Smooth muscle cell (in vitro differentiated cells): Measurements from ENCODE around the gene RPL27A. TPM values are rescaled to one million over a fixed set of nuclear protein-coding genes. Genes with fewer than 3 reads are reported as not detected.

Experiments used
- DNase-seq: peaks from one replicate; lab custom pipeline; 2025; ENCODE audit not compliant: unreplicated experiment; lab: John Stamatoyannopoulos, UW
- H2AFZ ChIP-seq: fragments of 200-600 bp; sonication (generic); 2 replicates; pipeline ENCODE4 v1.6.0; 2016; ENCODE audit warnings: antibody characterized with exemption, low read depth, mild to moderate bottlenecking
- H3F3A ChIP-seq: fragments of 200-600 bp; sonication (generic); 2 replicates; pipeline ENCODE4 v1.6.0; 2017; ENCODE audit warnings: antibody characterized with exemption, low read depth
- H3K27ac ChIP-seq: fragments of 200-600 bp; sonication (generic); 2 replicates; pipeline ENCODE4 v1.5.1; 2016; ENCODE audit warnings: low read depth, mild to moderate bottlenecking
- H3K27me3 ChIP-seq: fragments of 200-600 bp; sonication (generic); 2 replicates; pipeline ENCODE4 v1.6.1; 2016; ENCODE audit warnings: low read depth, mild to moderate bottlenecking
- H3K36me3 ChIP-seq: fragments of 200-600 bp; sonication (generic); 2 replicates; pipeline ENCODE4 v1.5.1; 2016; ENCODE audit warnings: low read depth
- H3K4me1 ChIP-seq: fragments of 200-600 bp; sonication (generic); 2 replicates; pipeline ENCODE4 v1.5.1; 2016; ENCODE audit warnings: low read depth
- H3K4me2 ChIP-seq: fragments of 200-600 bp; sonication (generic); 2 replicates; pipeline ENCODE4 v1.6.0; 2016; ENCODE audit warnings: mild to moderate bottlenecking
- H3K4me3 ChIP-seq: fragments of 200-600 bp; sonication (generic); 2 replicates; pipeline ENCODE4 v1.5.1; 2016; ENCODE audit warnings: mild to moderate bottlenecking
- H3K79me2 ChIP-seq: fragments of 200-600 bp; sonication (generic); 2 replicates; pipeline ENCODE4 v1.6.0; 2016; ENCODE audit warnings: low read depth, mild to moderate bottlenecking
- H3K9ac ChIP-seq: fragments of 200-600 bp; sonication (generic); 2 replicates; pipeline ENCODE4 v1.6.0; 2016; ENCODE audit warnings: low read depth
- H3K9me3 ChIP-seq: fragments of 200-600 bp; sonication (generic); replicated peaks from 2 replicates; pipeline ENCODE4 v1.5.1; 2016; ENCODE audit warnings: low read depth
- H4K20me1 ChIP-seq: fragments of 200-600 bp; sonication (generic); 2 replicates; pipeline ENCODE4 v1.6.0; 2016; ENCODE audit warnings: low read depth
- CTCF ChIP-seq: fragments of 200-600 bp; sonication (generic); IDR thresholded peaks from 2 replicates; pipeline ENCODE4 v1.5.1; 2017; ENCODE audit warnings: borderline replicate concordance, mild to moderate bottlenecking, antibody characterized with exemption; ENCODE audit not compliant: insufficient read depth, poor library complexity, severe bottlenecking
- WGBS: methylation state at CpG from one replicate; pipeline ENCODE4 v1.1.7; 2016; ENCODE audit warnings: low lambda C conversion rate; 5-methylcytosine and 5-hydroxymethylcytosine counted together
- polyA plus RNA-seq: library from polyadenylated mRNA; unstranded; fragments of >200 nt; fragmentation: Nextera tagmentation; extraction: Ambion mirVana; gene quantifications from 2 replicates; pipeline ENCODE4 v1.2.1, GENCODE V29; 2016
- total RNA-seq: library from RNA; depleted of rRNA; stranded (reverse); fragments of >200 nt; gene quantifications from 2 replicates; pipeline ENCODE4 v1.2.3, GENCODE V29; 2014

RPL27A gene
- total and polyA plus RNA-seq, 2 experiments from 2014 or later: 817 to 1,140 TPM

GRCh38 chr11:8732324-8732670 is 49.7 kb downstream of the RPL27A start:
- H3K36me3 ChIP-seq: no peaks in the 10 kb centered on the region
- TF ChIP-seq CTCF: no peak
- H3F3A ChIP-seq: peaks cover 5% of the 10 kb centered on the region
- DNase-seq: no peak
- H2AFZ ChIP-seq: no peak overlapping the region
- H3K27ac ChIP-seq: peak overlapping the region; percentile 71
- H3K9me3 ChIP-seq: no peaks in the 10 kb centered on the region
- H3K4me3 ChIP-seq: no peak overlapping the region
- 89% methylated on average over 3 of the region's 3 CpGs for WGBS
- H4K20me1 ChIP-seq: peaks cover 99% of the 10 kb centered on the region
- peak overlapping the region; percentile 3 for H3K4me2 ChIP-seq
- peaks cover 16% of the 10 kb centered on the region for H3K4me1 ChIP-seq
- peaks cover 59% of the 10 kb centered on the region for H3K79me2 ChIP-seq
- no peak overlapping the region for H3K9ac ChIP-seq
- H3K27me3 ChIP-seq: no peaks in the 10 kb centered on the region

GRCh38 chr11:8732748-8733241 is 50.2 kb downstream of the RPL27A start:
- H3K4me2 ChIP-seq: peak overlapping the region; percentile 3
- peaks cover 16% of the 10 kb centered on the region for H3K4me1 ChIP-seq
- no peak overlapping the region for H3K4me3 ChIP-seq
- peaks cover 3% of the 10 kb centered on the region for H3F3A ChIP-seq
- peak overlapping the region; percentile 3 for H3K9ac ChIP-seq
- no peaks in the 10 kb centered on the region for H3K36me3 ChIP-seq
- peak overlapping the region; percentile 71 for H3K27ac ChIP-seq
- TF ChIP-seq CTCF: no peak
- no peak for DNase-seq
- H2AFZ ChIP-seq: no peak overlapping the region
- no peaks in the 10 kb centered on the region for H3K27me3 ChIP-seq
- 42% methylated on average over 7 of the region's 7 CpGs for WGBS
- H3K9me3 ChIP-seq: no peaks in the 10 kb centered on the region
- H3K79me2 ChIP-seq: peaks cover 60% of the 10 kb centered on the region
- peaks cover 99% of the 10 kb centered on the region for H4K20me1 ChIP-seq

- Histone ChIP-seq H3K27ac (peak overlapping the region; percentile 71), H3K4me2 (no peak overlapping the region)
These were observed 51.3 kb downstream of the RPL27A start for GRCh38 chr11:8733852-8734251.

More at GRCh38 chr11:8733852-8734251, 51.3 kb downstream of the RPL27A start:
- Histone ChIP-seq H3K4me3 (no peak overlapping the region), H3K79me2 (peaks cover 66% of the 10 kb centered on the region), H3F3A (peaks cover 3% of the 10 kb centered on the region), H2AFZ (no peak overlapping the region), H4K20me1 (peaks cover 99% of the 10 kb centered on the region), H3K27me3 (no peaks in the 10 kb centered on the region), H3K9me3 (no peaks in the 10 kb centered on the region), H3K4me1 (peaks cover 12% of the 10 kb centered on the region), H3K9ac (no peak overlapping the region), H3K36me3 (no peaks in the 10 kb centered on the region)
- no peak for TF ChIP-seq CTCF
- 93% methylated on average over 2 of the region's 2 CpGs for WGBS
- DNase-seq: no peak
